Activated T-cell treated with anti-CD3 and anti-CD28 coated beads for 4 hours (primary cell): ENCODE measurements around the gene BAG3.
A peak's percentile ranks its signal among the peaks of the same experiment; 100 is the strongest.

Experiments used
- DNase-seq: peaks from one replicate; pipeline ENCODE4 v3.0.0-alpha.2; 2020

Gene BAG3

GRCh38 chr10:119667562-119668328, 16.6 kb downstream of the BAG3 start:
- DNase-seq: no peak

GRCh38 chr10:119668461-119668860, 17.3 kb downstream of the BAG3 start:
- DNase-seq: no peak

GRCh38 chr10:119669331-119669730, 18.2 kb downstream of the BAG3 start:
- DNase-seq: no peak

GRCh38 chr10:119669975-119670640, 18.9 kb downstream of the BAG3 start:
- DNase-seq: no peak

- DNase-seq: no peak
Observed at GRCh38 chr10:119670717-119671116, 19.5 kb downstream of the BAG3 start.

- no peak for DNase-seq
Observed at GRCh38 chr10:119671381-119671780, 20.2 kb downstream of the BAG3 start.

- DNase-seq: no peak
Observed at GRCh38 chr10:119672291-119672690, 21.1 kb downstream of the BAG3 start.

- DNase-seq: no peak
Observed at GRCh38 chr10:119673271-119673670, 22.1 kb downstream of the BAG3 start.

- DNase-seq: no peak
Observed at GRCh38 chr10:119675483-119676170, 24.4 kb downstream of the BAG3 start.

GRCh38 chr10:119677126-119677525, 25.9 kb downstream of the BAG3 start:
- no peak for DNase-seq

- DNase-seq: no peak
Observed at GRCh38 chr10:119677904-119678755, 26.9 kb downstream of the BAG3 start.

GRCh38 chr10:119679480-119679829, 28.3 kb downstream of the BAG3 start:
- no peak for DNase-seq

GRCh38 chr10:119680050-119680449, 28.9 kb downstream of the BAG3 start:
- no peak for DNase-seq

- no peak for DNase-seq
Observed at GRCh38 chr10:119680650-119681081, 29.5 kb downstream of the BAG3 start.

- DNase-seq: peak; percentile 77
Observed at GRCh38 chr10:119686465-119687191, 35.4 kb downstream of the BAG3 start.

GRCh38 chr10:119687192-119688032, 36.2 kb downstream of the BAG3 start:
- DNase-seq: no peak

GRCh38 chr10:119688033-119688508, 36.9 kb downstream of the BAG3 start:
- no peak for DNase-seq

- DNase-seq: no peak
Observed at GRCh38 chr10:119689016-119689580, 37.9 kb downstream of the BAG3 start.

GRCh38 chr10:119691726-119692125, 40.5 kb downstream of the BAG3 start:
- DNase-seq: no peak

- no peak for DNase-seq
Observed at GRCh38 chr10:119693262-119693957, 42.2 kb downstream of the BAG3 start.
